A549 (cell line): ENCODE measurements around the gene SNRPA. TPM values are rescaled to one million over a fixed set of nuclear protein-coding genes. Genes with fewer than 3 reads are reported as not detected.

Experiments
- ATAC-seq, 2 experiments: fragments of 200-7000 bp in 1 of 2; fragments of >200 bp in 1 of 2; cut with Nextera tagmentation in 1 of 2; cut with Tn5 transposase in 1 of 2; 3 replicates each; pipeline versions ENCODE4 v1.8.0 to v1.9.1; 2018 to 2020; ENCODE audit warnings: mild to moderate bottlenecking in 1 of 2, moderate library complexity in 1 of 2
- CTCF ChIA-PET: fragments of 300-600 bp; sonication (Branson Sonifier 250); formaldehyde crosslinking; extraction: SDS; loops from one replicate; lab custom pipeline; 2021; ENCODE audit warnings: antibody characterized with exemption, inconsistent platforms; lab: Yijun Ruan, JAX
- POLR2A ChIA-PET: fragments of 350-600 bp; formaldehyde crosslinking; extraction: SDS; loops from one replicate; lab custom pipeline; 2021; ENCODE audit warnings: antibody characterized with exemption, inconsistent platforms; lab: Yijun Ruan, JAX
- DNase-seq, 2 experiments: peaks; one replicate each; pipeline versions ENCODE4 v3.0.0 to v3.0.0-alpha.2; 2011 to 2016; ENCODE audit warnings: low read depth in 1 of 2, low spot score in 1 of 2
- FAIRE-seq: peaks from 2 replicates; lab custom pipeline; 2011; peaks lifted over from hg19 to GRCh38; lab: Jason Lieb, UNC
- H3K27ac ChIP-seq, 2 experiments: fragments of >200 bp; sonication (Bioruptor Twin); formaldehyde crosslinking; 3 replicates each; pipeline ENCODE4 v1.5.1; 2016 to 2017
- H3K4me1 ChIP-seq: fragments of >200 bp; sonication (Bioruptor Twin); formaldehyde crosslinking; 3 replicates; pipeline ENCODE4 v1.6.1; 2016
- H3K4me2 ChIP-seq: fragments of >200 bp; sonication (Bioruptor Twin); formaldehyde crosslinking; 3 replicates; pipeline ENCODE4 v1.6.1; 2016
- H3K4me3 ChIP-seq: fragments of >200 bp; sonication (Bioruptor Twin); formaldehyde crosslinking; 3 replicates; pipeline ENCODE4 v1.5.1; 2016
- H3K9me3 ChIP-seq: fragments of >200 bp; sonication (Bioruptor Twin); formaldehyde crosslinking; 3 replicates; pipeline ENCODE4 v1.6.1; 2016
- BHLHE40 ChIP-seq: IDR thresholded peaks from 2 replicates; pipeline ENCODE4 v1.6.1; 2012; ENCODE audit warnings: low read depth, low read length, inconsistent platforms
- ESRRA ChIP-seq: fragments of 150-350 bp; IDR thresholded peaks from 2 replicates; pipeline ENCODE4 v1.6.1; 2014; ENCODE audit warnings: mild to moderate bottlenecking, low read length, borderline replicate concordance
- FOSL2 ChIP-seq, 2 experiments: fragments of 450-650 bp in 1 of 2; fragments of >200 bp in 1 of 2; sonication (Bioruptor Twin) in 1 of 2; formaldehyde crosslinking; IDR thresholded peaks; 2 replicates each; pipeline versions ENCODE4 v1.5.0 to v1.6.1; 2016 to 2020; ENCODE audit warnings: mild to moderate bottlenecking in 1 of 2, moderate library complexity in 1 of 2
- GATA3 ChIP-seq: IDR thresholded peaks from 2 replicates; pipeline ENCODE4 v1.6.1; 2012; ENCODE audit warnings: borderline replicate concordance
- HOXB5 ChIP-seq: fragments of 250-450 bp; sonication (Bioruptor Pico); IDR thresholded peaks from 2 replicates; pipeline ENCODE4 v1.5.0; 2020; ENCODE audit warnings: mild to moderate bottlenecking, moderate library complexity
- KDM1A ChIP-seq: fragments of 200-600 bp; sonication (generic); IDR thresholded peaks from 2 replicates; pipeline ENCODE4 v1.6.1; 2016; ENCODE audit warnings: low read depth, mild to moderate bottlenecking
- MAFK ChIP-seq: fragments of 450-650 bp; IDR thresholded peaks from 2 replicates; pipeline ENCODE4 v1.6.1; 2014; ENCODE audit not compliant: partially characterized antibody
- NFE2L2 ChIP-seq: fragments of 150-350 bp; conservative IDR thresholded peaks from 2 replicates; pipeline ENCODE4 v1.6.1; 2014; ENCODE audit warnings: low read length
- PHF8 ChIP-seq: fragments of 200-600 bp; sonication (generic); IDR thresholded peaks from 2 replicates; pipeline ENCODE4 v1.6.1; 2016; ENCODE audit warnings: low read depth, mild to moderate bottlenecking, antibody characterized with exemption, moderate library complexity, borderline replicate concordance
- RAD21 ChIP-seq, 2 experiments: fragments of >200 bp in 1 of 2; sonication (Bioruptor Twin) in 1 of 2; formaldehyde crosslinking in 1 of 2; IDR thresholded peaks in 1 of 2; conservative IDR thresholded peaks in 1 of 2; 2 replicates in 1 of 2; 3 replicates in 1 of 2; pipeline ENCODE4 v1.6.1; 2012 to 2018; ENCODE audit warnings: inconsistent platforms in 1 of 2
- SMC3 ChIP-seq: fragments of >200 bp; sonication (Bioruptor Twin); formaldehyde crosslinking; IDR thresholded peaks from 3 replicates; pipeline ENCODE4 v1.6.1; 2018; ENCODE audit warnings: inconsistent platforms
- TP53 ChIP-seq: fragments of 250-450 bp; sonication (Bioruptor Pico); IDR thresholded peaks from 2 replicates; pipeline ENCODE4 v1.5.0; 2021; ENCODE audit warnings: mild to moderate bottlenecking, moderate library complexity
- ZFP36 ChIP-seq: fragments of 450-650 bp; IDR thresholded peaks from 2 replicates; pipeline ENCODE4 v1.6.1; 2014; ENCODE audit warnings: borderline replicate concordance; ENCODE audit not compliant: partially characterized antibody
- WGBS: methylation state at CpG from one replicate; pipeline ENCODE4 v1.1.6; 2017; ENCODE audit errors: missing lambda C conversion rate; 5-methylcytosine and 5-hydroxymethylcytosine counted together
- polyA plus RNA-seq, 4 experiments: library from polyadenylated mRNA; depleted of rRNA in 3 of 4; stranded (reverse); fragments of >200 nt; fragmentation: RNase III in 1 of 4; extraction: RNeasy Plus Mini Kit Qiagen cat#74134 plus additional on column Dnase treatment in 1 of 4; gene quantifications; 2 replicates in 3 of 4; 3 replicates in 1 of 4; pipeline ENCODE4 v1.2.3, GENCODE V29; 2011 to 2017
- TF ChIP-seq, protein P1 (sequence below): fragments of 250-450 bp; sonication (Bioruptor Pico); IDR thresholded peaks from 2 replicates; pipeline ENCODE4 v1.5.0; 2020; ENCODE audit warnings: low read depth, mild to moderate bottlenecking, moderate library complexity
- TF ChIP-seq, protein P2 (sequence below): fragments of 450-650 bp; IDR thresholded peaks from 2 replicates; pipeline ENCODE4 v1.6.1; 2014; ENCODE audit warnings: antibody characterized with exemption
- TF ChIP-seq, protein P3 (sequence below): IDR thresholded peaks from 2 replicates; pipeline ENCODE4 v1.6.1; 2012
- TF ChIP-seq, protein P4 (sequence below): fragments of 250-450 bp; sonication (Bioruptor Pico); IDR thresholded peaks from 2 replicates; pipeline ENCODE4 v1.5.0; 2021; ENCODE audit warnings: mild to moderate bottlenecking, moderate library complexity, borderline replicate concordance
- TF ChIP-seq, protein P5 (sequence below): fragments of >200 bp; sonication (Bioruptor Twin); formaldehyde crosslinking; IDR thresholded peaks from 3 replicates; pipeline ENCODE4 v1.5.1; 2016

Gene SNRPA
- polyA plus RNA-seq, 2 of the 4 experiments (the other 2 are of a cell fraction) = 141 to 236 TPM

DNA sequence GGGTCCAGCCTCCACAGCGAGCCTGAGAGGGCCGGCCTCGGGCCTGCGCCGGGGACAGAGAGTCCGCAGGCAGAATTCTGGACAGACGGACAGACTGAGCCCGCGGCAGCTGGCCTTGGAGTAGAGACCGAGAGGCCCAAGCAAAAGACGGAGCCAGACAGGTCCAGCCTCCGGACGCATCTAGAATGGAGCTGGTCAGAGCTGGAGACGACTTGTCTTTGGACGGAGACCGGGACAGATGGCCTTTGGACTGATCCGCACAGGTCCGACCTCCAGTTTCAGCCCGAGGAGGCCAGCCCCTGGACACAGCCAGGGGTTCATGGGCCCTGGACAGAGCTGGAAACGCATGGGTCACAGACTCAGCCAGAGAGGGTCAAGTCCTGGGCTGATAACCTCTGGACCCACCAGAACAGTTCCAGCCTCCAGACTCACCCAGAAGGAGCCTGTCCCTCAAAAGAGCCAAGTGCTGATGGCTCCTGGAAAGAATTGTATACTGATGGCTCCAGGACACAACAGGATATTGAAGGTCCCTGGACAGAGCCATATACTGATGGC is 33.6 kb upstream of the SNRPA start:
- peak in 1 of 2 experiments; percentile 65 for DNase-seq
- ATAC-seq = peak in 1 of 2 experiments; percentile 1; a peak in 2 of 6 replicates
- Histone ChIP-seq H3K27ac (peak overlapping the region; percentile 88 to 93), H3K4me3 (peak overlapping the region; percentile 64), H3K9me3 (no peaks in the 10 kb centered on the region), H3K4me2 (peak overlapping the region; percentile 91), H3K4me1 (peaks cover 40% of the 10 kb centered on the region)
- no peak for TF ChIP-seq ZFP36
- no peak for TF ChIP-seq KDM1A
- TF ChIP-seq TP53 (CRISPR knock-in tag) = no peak
- TF ChIP-seq HOXB5 (CRISPR knock-in tag) = 0 out of 2 replicates have a peak, but pooled peaks have one; percentile 83
- peak; percentile 27 for TF ChIP-seq PHF8
- TF ChIP-seq, protein P1, sequence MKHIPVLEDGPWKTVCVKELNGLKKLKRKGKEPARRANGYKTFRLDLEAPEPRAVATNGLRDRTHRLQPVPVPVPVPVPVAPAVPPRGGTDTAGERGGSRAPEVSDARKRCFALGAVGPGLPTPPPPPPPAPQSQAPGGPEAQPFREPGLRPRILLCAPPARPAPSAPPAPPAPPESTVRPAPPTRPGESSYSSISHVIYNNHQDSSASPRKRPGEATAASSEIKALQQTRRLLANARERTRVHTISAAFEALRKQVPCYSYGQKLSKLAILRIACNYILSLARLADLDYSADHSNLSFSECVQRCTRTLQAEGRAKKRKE (CRISPR knock-in tag) = no peak
- TF ChIP-seq, protein P2, sequence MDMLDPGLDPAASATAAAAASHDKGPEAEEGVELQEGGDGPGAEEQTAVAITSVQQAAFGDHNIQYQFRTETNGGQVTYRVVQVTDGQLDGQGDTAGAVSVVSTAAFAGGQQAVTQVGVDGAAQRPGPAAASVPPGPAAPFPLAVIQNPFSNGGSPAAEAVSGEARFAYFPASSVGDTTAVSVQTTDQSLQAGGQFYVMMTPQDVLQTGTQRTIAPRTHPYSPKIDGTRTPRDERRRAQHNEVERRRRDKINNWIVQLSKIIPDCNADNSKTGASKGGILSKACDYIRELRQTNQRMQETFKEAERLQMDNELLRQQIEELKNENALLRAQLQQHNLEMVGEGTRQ = no peak; the same call in 1 of the 2 replicates
- 2% methylated on average over 20 of the region's 20 CpGs for WGBS
- ChIA-PET POLR2A (interaction anchor here (0.6 to 2.4 kb wide), 21 partner anchors 11 to 646 kb away, joined by 3 to 71 read pairs (median 5); partner anchors contain the start of genes ACTMAP, B9D2, EGLN2 and NUMBL), CTCF (interaction anchor here (1.3 to 2.4 kb wide), 6 partner anchors 16 to 427 kb away, joined by 3 to 23 read pairs (median 4); no protein-coding TSS in a partner anchor)
- FAIRE-seq = no peak

DNA sequence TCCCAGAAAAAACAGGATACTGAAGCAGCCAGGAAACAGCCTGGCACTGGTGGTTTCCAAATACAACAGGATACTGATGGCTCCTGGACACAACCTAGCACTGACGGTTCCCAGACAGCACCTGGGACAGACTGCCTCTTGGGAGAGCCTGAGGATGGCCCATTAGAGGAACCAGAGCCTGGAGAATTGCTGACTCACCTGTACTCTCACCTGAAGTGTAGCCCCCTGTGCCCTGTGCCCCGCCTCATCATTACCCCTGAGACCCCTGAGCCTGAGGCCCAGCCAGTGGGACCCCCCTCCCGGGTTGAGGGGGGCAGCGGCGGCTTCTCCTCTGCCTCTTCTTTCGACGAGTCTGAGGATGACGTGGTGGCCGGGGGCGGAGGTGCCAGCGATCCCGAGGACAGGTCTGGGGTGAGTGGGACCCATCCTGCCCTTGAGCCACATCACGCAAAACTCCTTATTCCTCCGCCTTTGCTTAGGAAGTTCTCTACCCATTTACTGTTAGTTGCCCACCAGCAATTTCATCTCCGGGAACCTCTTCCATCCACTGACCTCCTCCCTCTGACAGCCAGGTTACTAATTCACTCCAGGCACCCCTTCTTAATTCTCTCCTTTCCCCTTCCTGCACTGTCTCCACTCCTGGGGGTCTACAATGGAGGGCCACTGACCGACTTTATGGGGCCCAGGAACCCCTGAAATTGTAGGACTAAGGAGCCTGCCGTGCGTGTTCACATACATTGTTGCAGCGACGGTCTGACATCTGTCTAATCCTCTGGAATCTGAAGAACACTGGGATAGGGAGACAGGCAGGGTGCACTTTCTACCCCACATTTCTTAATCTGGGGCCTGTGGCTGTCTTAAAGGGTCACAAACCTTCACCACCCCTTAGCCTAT is 32.9 kb upstream of the SNRPA start:
- FAIRE-seq = no peak
- H3K4me3 ChIP-seq = peak overlapping the region; percentile 64
- no peaks in the 10 kb centered on the region for H3K9me3 ChIP-seq
- H3K4me2 ChIP-seq = peak overlapping the region; percentile 91
- WGBS = 20% methylated on average over 20 of the region's 20 CpGs
- H3K27ac ChIP-seq = peak overlapping the region; percentile 88 to 93
- POLR2A ChIA-PET = interaction anchor here (0.6 to 2.4 kb wide), 13 partner anchors 24 to 646 kb away, joined by 3 to 71 read pairs (median 6); partner anchors contain the start of genes ACTMAP, B9D2, EGLN2 and NUMBL
- CTCF ChIA-PET = interaction anchor here (0.5 to 2.4 kb wide), 11 partner anchors 12 to 518 kb away, joined by 3 to 23 read pairs (median 4); no protein-coding TSS in a partner anchor
- ATAC-seq = 0 out of 6 replicates have a peak, but pooled peaks of 1 of the 2 experiments have one; percentile 0
- peaks cover 42% of the 10 kb centered on the region for H3K4me1 ChIP-seq
- peak; percentile 40 to 51 for DNase-seq
- TF ChIP-seq ESRRA = no peak
- no peak for TF ChIP-seq KDM1A
- TF ChIP-seq GATA3 = no peak
- no peak for TF ChIP-seq SMC3
- no peak for TF ChIP-seq FOSL2 (IDR thresholded peaks at IDR 0.05)
- TF ChIP-seq FOSL2 (CRISPR knock-in tag; IDR thresholded peaks at IDR 0.05) = 0 out of 2 replicates have a peak, but pooled peaks have one; percentile 23
- TF ChIP-seq ZFP36 = peak; percentile 28
- TF ChIP-seq, protein P3, sequence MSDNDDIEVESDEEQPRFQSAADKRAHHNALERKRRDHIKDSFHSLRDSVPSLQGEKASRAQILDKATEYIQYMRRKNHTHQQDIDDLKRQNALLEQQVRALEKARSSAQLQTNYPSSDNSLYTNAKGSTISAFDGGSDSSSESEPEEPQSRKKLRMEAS = no peak
- no peak for TF ChIP-seq RAD21 (conservative IDR thresholded peaks at IDR 0.05 in 1 of 2, IDR thresholded peaks at IDR 0.05 in 1 of 2)
- peak; percentile 98 for TF ChIP-seq MAFK
- no peak for TF ChIP-seq BHLHE40
- peak; percentile 59; the same call in 1 of the 2 replicates for TF ChIP-seq NFE2L2
- TF ChIP-seq, protein P4, sequence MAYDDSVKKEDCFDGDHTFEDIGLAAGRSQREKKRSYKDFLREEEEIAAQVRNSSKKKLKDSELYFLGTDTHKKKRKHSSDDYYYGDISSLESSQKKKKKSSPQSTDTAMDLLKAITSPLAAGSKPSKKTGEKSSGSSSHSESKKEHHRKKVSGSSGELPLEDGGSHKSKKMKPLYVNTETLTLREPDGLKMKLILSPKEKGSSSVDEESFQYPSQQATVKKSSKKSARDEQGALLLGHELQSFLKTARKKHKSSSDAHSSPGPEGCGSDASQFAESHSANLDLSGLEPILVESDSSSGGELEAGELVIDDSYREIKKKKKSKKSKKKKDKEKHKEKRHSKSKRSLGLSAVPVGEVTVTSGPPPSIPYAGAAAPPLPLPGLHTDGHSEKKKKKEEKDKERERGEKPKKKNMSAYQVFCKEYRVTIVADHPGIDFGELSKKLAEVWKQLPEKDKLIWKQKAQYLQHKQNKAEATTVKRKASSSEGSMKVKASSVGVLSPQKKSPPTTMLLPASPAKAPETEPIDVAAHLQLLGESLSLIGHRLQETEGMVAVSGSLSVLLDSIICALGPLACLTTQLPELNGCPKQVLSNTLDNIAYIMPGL (CRISPR knock-in tag) = no peak
- TF ChIP-seq, protein P5, sequence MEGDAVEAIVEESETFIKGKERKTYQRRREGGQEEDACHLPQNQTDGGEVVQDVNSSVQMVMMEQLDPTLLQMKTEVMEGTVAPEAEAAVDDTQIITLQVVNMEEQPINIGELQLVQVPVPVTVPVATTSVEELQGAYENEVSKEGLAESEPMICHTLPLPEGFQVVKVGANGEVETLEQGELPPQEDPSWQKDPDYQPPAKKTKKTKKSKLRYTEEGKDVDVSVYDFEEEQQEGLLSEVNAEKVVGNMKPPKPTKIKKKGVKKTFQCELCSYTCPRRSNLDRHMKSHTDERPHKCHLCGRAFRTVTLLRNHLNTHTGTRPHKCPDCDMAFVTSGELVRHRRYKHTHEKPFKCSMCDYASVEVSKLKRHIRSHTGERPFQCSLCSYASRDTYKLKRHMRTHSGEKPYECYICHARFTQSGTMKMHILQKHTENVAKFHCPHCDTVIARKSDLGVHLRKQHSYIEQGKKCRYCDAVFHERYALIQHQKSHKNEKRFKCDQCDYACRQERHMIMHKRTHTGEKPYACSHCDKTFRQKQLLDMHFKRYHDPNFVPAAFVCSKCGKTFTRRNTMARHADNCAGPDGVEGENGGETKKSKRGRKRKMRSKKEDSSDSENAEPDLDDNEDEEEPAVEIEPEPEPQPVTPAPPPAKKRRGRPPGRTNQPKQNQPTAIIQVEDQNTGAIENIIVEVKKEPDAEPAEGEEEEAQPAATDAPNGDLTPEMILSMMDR = no peak
